Mucosa of descending colon (tissue), 3 donors: Measurements from ENCODE around the gene SAFB2. TPM values are rescaled to one million over a fixed set of nuclear protein-coding genes. Genes with fewer than 3 reads are reported as not detected.

Experiments
- ATAC-seq: fragments of 200-7000 bp; cut with Tn5 transposase; one replicate; pipeline ENCODE4 v1.9.1; 2020; ENCODE audit warnings: mild to moderate bottlenecking, moderate library complexity
- DNase-seq, 3 donors: peaks; one replicate each; pipeline ENCODE4 v3.0.0-alpha.2; 2020
- H3K36me3 ChIP-seq: fragments of 200-600 bp; one replicate; pipeline ENCODE4 v1.8.0; 2021; ENCODE audit warnings: low read depth, mild to moderate bottlenecking
- H3K4me1 ChIP-seq: fragments of 200-600 bp; one replicate; pipeline ENCODE4 v1.8.0; 2021; ENCODE audit warnings: low read depth, mild to moderate bottlenecking
- H3K4me3 ChIP-seq: fragments of 200-600 bp; one replicate; pipeline ENCODE4 v1.8.0; 2021; ENCODE audit warnings: mild to moderate bottlenecking
- H3K9me3 ChIP-seq: fragments of 200-600 bp; one replicate; pipeline ENCODE4 v1.8.0; 2021; ENCODE audit warnings: mild to moderate bottlenecking
- CTCF ChIP-seq: fragments of 200-600 bp; IDR thresholded peaks from one replicate; pipeline ENCODE4 v1.8.0; 2022; ENCODE audit warnings: antibody characterized with exemption, mild to moderate bottlenecking
- intact Hi-C, 2 donors: fragments of 100-400 bp; cut with DNase I in 1 of 2; cut with micrococcal nuclease in 1 of 2; formaldehyde crosslinking; loops; one replicate each; pipeline versions ENCODE4 v1.11.0 to v1.11.1; 2022; cut with DNase I, micrococcal nuclease
- total RNA-seq, 3 donors: library from RNA; stranded (reverse); fragmentation: NEBNext Ultra II Directional in 2 of 3; extraction: Animal tissue kit (Norgen Biotek cat#: 25700) in 2 of 3; gene quantifications; one replicate each; pipeline versions ENCODE4 v1.2.1 to v1.2.4, GENCODE V29; 2021 to 2023
- donor health status: DM: no; HTN: no; CAD: no; lungs with moderate emphysema.
- donor health status: DM: no; HTN: no; CAD: no.
- donor health status: DM: no; HTN: yes; CAD: no.

Gene SAFB2
- total RNA-seq, 3 donors from 2014 or later = 66.7 to 122 (median 102) TPM

GRCh38 chr19:5567970-5568407 lies 54.6 kb downstream of the SAFB2 start:
- TF ChIP-seq CTCF = no peak
- Histone ChIP-seq H3K9me3 (no peaks in the 10 kb centered on the region), H3K4me1 (peaks cover 3% of the 10 kb centered on the region), H3K4me3 (no peak overlapping the region), H3K36me3 (no peaks in the 10 kb centered on the region)
- DNase-seq (peak in 2 of 3 donors; percentile 48 to 69), ATAC-seq (peak; percentile 70)
- intact Hi-C loops = no loop called here

- Histone ChIP-seq H3K4me1 (peaks cover 3% of the 10 kb centered on the region), H3K36me3 (no peaks in the 10 kb centered on the region), H3K4me3 (peak within 1 kb of the TSS; percentile 9), H3K9me3 (no peaks in the 10 kb centered on the region)
- no peak for DNase-seq
- intact Hi-C loops = no loop called here
- TF ChIP-seq CTCF = no peak
- ATAC-seq = peak; percentile 46
These were observed 55.1 kb downstream of the SAFB2 start, which contains the start of gene TINCR for GRCh38 chr19:5567360-5567969. Gene TINCR (minus strand): TSS chr19:5567953.

- no peaks in the 10 kb centered on the region for H3K4me1 ChIP-seq
- no peak overlapping the region for H3K4me3 ChIP-seq
- TF ChIP-seq CTCF = no peak
- DNase-seq = no peak
- intact Hi-C loops = no loop called here
- no peaks in the 10 kb centered on the region for H3K36me3 ChIP-seq
- peaks cover 5% of the 10 kb centered on the region for H3K9me3 ChIP-seq
- no peak for ATAC-seq
These were observed 57.6 kb downstream of the SAFB2 start for GRCh38 chr19:5564930-5565329.

GRCh38 chr19:5563935-5564612 lies 58.5 kb downstream of the SAFB2 start:
- intact Hi-C loops = no loop called here
- TF ChIP-seq CTCF = no peak
- DNase-seq = no peak
- Histone ChIP-seq H3K36me3 (no peaks in the 10 kb centered on the region), H3K9me3 (peaks cover 5% of the 10 kb centered on the region), H3K4me3 (no peak overlapping the region), H3K4me1 (no peaks in the 10 kb centered on the region)
- no peak for ATAC-seq

GRCh38 chr19:5563008-5563431 lies 59.6 kb downstream of the SAFB2 start:
- intact Hi-C loops = no loop called here
- no peak for DNase-seq
- peaks cover 5% of the 10 kb centered on the region for H3K9me3 ChIP-seq
- no peaks in the 10 kb centered on the region for H3K4me1 ChIP-seq
- no peak for TF ChIP-seq CTCF
- no peak overlapping the region for H3K4me3 ChIP-seq
- H3K36me3 ChIP-seq = no peaks in the 10 kb centered on the region
- ATAC-seq = no peak
